ENCODE data around the gene SLIT1.

DNA sequence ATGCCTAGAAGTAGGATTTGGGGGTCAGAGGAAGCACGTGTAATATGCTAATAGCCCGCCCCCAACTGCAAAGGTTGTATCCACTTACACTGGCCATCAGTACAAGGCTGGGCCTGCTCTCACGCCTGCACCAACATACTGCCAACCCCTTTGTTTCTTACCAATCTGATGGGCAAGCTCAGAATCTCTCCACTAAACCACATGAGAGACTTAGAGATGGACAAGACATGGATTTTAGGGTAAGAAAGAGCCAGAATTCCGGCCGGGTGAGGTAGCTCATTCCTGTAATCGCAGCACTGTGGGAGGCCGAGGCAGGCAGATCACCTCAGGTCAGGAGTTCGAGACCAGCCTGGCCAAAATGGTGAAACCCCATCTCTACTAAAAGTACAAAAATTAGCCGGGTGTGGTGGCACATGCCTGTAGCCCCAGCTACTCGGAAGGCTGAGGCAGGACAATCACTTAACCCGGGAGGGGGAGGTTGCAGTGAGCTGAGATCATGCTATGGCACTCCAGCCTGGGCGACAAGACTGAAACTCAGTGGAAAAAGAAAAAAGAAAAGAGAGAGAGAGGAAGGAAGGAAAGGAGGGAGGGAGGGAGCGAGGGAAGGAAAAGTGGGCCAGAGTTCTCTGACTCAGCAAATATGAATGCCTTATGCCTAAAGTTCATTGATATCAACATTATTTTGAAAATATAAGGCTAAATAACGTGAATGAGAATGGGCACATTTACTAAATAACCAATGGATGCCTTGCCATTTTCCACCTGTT is 162.2 kb downstream of the SLIT1 start:
- TF ChIP-seq EZH2 (IDR thresholded peaks at IDR 0.05; ENCODE audit: insufficient read depth, poor library complexity, severe bottlenecking), result no peak
- no peak for TF ChIP-seq EZH2phosphoT487 (IDR thresholded peaks at IDR 0.05; ENCODE audit: insufficient read depth, low read depth)

Measured in GM23248 (cell line).